Left ventricle myocardium superior (tissue), 1 donor: ENCODE measurements around the gene GMEB1. TPM values are rescaled to one million over a fixed set of nuclear protein-coding genes. Genes with fewer than 3 reads are reported as not detected.
"Not testable (repeated sequence)": the region's sequence is repeated elsewhere in the genome, so short reads cannot be mapped to it uniquely, and the experiment has no call there.

Source experiments
- ATAC-seq: fragments of 200-7000 bp; cut with Tn5 transposase; one replicate; pipeline ENCODE4 v1.9.1; 2020; ENCODE audit warnings: mild to moderate bottlenecking, moderate library complexity
- DNase-seq: peaks from one replicate; pipeline ENCODE4 v3.0.0-alpha.2; 2020
- intact Hi-C: fragments of 100-400 bp; cut with micrococcal nuclease; formaldehyde crosslinking; loops from one replicate; pipeline ENCODE4 v1.11.0; 2022
- long read RNA-seq: library from polyadenylated mRNA; unstranded; transcript quantifications from one replicate; pipeline ENCODE4 v2.0.0, GENCODE V29; 2021
- total RNA-seq: library from RNA; stranded (reverse); fragmentation: NEBNext Ultra II Directional; extraction: Animal tissue kit (Norgen Biotek cat#: 25700); gene quantifications from one replicate; pipeline ENCODE4 v1.2.1, GENCODE V29; 2021
- donor health status: DM: no; HTN: yes; CAD: no; lungs with severe emphysema.

GMEB1 gene, protein sequence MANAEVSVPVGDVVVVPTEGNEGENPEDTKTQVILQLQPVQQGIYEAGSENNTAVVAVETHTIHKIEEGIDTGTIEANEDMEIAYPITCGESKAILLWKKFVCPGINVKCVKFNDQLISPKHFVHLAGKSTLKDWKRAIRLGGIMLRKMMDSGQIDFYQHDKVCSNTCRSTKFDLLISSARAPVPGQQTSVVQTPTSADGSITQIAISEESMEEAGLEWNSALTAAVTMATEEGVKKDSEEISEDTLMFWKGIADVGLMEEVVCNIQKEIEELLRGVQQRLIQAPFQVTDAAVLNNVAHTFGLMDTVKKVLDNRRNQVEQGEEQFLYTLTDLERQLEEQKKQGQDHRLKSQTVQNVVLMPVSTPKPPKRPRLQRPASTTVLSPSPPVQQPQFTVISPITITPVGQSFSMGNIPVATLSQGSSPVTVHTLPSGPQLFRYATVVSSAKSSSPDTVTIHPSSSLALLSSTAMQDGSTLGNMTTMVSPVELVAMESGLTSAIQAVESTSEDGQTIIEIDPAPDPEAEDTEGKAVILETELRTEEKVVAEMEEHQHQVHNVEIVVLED
- 6.7 TPM for total RNA-seq
- long read RNA-seq, full-length matches to known transcripts, result 11 of 13 reads
- long read RNA-seq, partial matches to known transcripts, result 1 of 13 reads
- long read RNA-seq, other reads (novel, unspliced or antisense), result 1 of 13 reads

DNA sequence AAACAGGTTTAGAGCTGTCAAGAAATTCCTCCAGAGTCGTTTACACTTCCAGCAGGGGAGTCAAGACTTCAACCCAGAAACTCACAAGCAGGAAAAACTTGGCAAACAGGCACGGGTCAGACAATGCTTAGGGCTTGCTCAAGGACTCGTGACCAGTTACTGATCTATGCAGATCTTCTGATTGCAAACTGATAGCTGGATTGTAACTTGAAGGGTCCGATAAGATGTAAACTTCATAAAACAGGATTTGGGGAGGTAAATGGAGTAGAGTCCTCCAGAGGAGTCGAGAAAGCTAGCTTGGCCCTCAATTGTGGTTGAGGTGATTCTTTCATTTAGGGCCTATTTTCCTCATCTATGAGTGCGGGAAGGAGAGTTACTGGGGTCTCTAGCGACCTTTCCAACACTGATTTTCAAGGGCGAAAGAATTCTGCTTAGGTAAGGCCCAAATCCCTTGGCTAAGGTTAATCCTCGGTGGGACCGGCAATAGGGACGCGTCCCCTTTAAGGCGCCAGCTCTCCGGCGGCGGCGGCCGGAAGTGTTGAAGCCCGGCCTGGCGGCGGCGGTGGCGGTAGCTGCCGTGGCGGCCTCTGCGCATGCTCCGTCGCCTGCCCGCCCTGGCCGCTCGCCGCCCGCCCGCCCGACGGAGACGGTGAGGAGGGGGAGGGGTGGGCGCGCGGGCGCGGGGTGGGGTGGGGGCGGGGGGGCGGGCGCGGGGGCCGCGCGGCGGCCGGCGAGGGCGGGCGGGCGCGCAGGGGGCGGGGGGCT lies at the start of gene GMEB1:
Gene GMEB1, plus strand, starts transcription at position 594 of the 765 bp plus-strand sequence. CDS start 14,829 bp downstream, outside the sequence.
- intact Hi-C loops, result no loop called here
- DNase-seq (peak; percentile 94), ATAC-seq (peak; percentile 90)

DNA sequence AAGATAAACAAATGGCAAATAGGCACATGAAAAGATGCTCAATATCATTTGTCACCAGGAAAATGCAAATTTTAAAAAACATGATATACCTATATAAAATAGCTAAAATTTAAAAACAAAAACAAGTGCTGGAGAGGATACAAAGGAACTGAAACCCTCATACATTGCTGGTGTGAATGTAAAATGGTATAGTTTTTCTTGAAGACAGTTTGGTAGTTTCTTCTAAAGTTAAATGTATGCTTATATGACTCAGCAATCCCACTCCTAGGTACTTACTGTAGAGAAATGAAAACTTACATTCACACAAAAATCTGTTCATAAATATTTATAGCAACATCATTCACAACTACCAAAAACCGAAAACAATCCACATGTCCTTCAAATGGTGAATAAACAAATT lies 36.9 kb upstream of the GMEB1 start:
- no peak for DNase-seq
- intact Hi-C loops, result no loop called here
- ATAC-seq, result no peak

DNA sequence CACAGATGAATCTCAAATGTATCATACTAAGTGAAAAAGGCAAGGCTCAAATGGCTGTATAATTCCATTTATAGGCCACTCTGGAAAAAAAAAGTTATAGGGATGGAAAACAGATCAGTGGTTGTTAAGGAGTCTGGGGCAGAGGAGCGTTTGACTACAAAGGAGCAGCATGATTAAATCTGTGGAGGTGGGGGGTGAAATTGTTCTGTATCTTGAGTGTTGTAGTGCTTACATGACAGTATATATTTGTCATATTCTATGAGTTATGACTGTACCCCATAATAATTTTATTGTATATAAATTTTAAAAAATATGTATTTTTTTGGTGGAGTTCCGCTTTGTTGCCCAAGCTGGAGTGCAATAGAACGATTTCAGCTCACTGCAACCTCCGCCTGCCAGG lies 36.0 kb upstream of the GMEB1 start:
- ATAC-seq (no peak), DNase-seq (no peak)
- intact Hi-C loops, result no loop called here

GRCh38 chr1:28640766-28641165 lies 27.8 kb upstream of the GMEB1 start:
- DNase-seq, result no peak
- intact Hi-C loops, result loop anchor here (10.0 kb wide), 1 partner anchor 94 kb away; the partner anchor contains the start of gene YTHDF2
- no peak for ATAC-seq

GRCh38 chr1:28642056-28642846 lies 26.3 kb upstream of the GMEB1 start:
- DNase-seq (no peak), ATAC-seq (peak; percentile 29)
- intact Hi-C loops, result loop anchor here (10.0 kb wide), 1 partner anchor 93 kb away; the partner anchor contains the start of gene YTHDF2

DNA sequence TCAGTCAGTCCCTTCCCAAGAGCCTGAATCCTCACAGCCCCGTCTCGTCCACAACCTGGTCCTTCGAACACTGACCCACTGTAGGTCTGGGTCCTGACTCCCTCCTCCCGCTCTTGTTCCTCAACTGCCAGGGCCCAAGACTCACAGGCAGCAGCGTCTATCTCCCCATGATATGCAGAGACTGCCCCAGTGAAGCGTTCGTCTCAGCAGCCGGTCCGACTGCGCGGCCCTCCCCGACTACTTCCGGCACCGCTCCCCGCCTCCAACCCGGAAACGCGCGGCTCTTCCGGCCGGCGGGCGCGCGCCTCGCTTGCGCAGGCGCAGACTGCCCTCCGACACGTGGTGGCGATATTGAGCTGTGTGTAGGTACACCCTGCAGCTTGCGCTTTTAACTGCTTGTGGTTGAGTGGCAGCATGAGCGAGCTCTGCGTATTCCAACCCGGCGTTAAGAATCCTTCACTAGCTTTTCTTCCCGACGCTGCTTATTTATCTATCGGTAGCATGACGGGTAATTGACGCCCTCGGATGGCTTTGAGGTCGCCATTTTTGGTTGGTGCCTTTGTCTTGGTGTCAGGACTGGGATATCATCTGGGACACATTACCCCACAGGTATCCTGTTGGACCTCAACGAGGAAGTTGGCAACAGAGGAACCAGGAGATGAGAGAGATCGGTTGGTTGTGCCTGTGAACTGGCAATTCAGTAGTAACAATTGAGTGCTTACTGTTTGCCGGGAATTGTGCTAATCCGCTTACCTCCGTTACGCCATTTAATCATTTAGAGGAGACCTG lies 25.5 kb upstream of the GMEB1 start, which contains the start of gene TAF12:
Gene TAF12, minus strand, starts transcription at position 221 of the 789 bp plus-strand sequence. CDS start 20,986 bp downstream, outside the sequence.
- DNase-seq (peak; percentile 95), ATAC-seq (peak; percentile 95)
- intact Hi-C loops, result loop anchor here (10.0 kb wide), 1 partner anchor 92 kb away; the partner anchor contains the start of gene YTHDF2

DNA sequence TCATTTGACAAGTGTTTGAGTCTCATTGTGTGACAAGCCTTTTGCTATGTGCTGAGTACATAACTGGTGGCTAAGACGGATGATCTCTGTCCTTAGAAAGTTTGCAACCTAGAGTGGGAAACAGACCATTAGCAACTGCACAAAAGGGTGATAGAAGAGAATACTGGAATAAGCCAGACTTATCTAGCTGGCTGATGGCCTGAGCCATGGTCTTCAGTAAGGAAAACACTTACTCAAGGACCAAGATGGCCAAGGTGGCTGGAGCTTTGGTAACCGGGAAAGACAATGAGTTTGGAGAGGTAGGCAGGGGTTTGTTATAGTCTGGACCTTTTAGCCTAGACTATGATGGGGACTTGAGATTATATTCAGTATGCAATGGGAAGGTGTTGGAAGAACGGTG lies 24.1 kb upstream of the GMEB1 start:
- ATAC-seq, result no peak
- intact Hi-C loops, result loop anchor here (10.0 kb wide), 1 partner anchor 90 kb away; the partner anchor contains the start of gene YTHDF2

DNA sequence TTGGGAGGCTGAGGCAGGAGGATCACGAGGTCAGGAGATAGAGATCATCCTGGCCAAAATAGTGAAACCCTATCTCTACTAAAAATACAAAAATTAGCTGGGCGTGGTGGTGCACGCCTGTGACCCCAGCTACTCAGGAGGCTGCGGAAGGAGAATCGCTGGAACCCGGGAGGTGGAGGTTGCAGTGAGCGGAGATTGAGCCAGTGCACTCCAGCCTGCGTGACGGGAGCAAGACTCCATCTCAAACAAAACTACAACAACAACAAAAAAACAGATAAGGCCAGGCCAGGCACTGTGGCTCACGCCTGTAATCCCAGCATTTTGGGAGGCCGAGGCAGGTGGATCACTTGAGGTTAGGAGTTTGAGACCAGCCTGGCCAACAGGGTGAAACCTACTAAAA lies 23.2 kb upstream of the GMEB1 start:
- not testable (repeated sequence) for ATAC-seq, DNase-seq
- intact Hi-C loops, result loop anchor here (10.0 kb wide), 1 partner anchor 89 kb away; the partner anchor contains the start of gene YTHDF2

More for the DNA sequence above, 24.1 kb upstream of the GMEB1 start:
- no peak for DNase-seq

GRCh38 chr1:28646040-28646439 lies 22.5 kb upstream of the GMEB1 start:
- DNase-seq (no peak), ATAC-seq (no peak)
- intact Hi-C loops, result loop anchor here (10.0 kb wide), 1 partner anchor 89 kb away; the partner anchor contains the start of gene YTHDF2

DNA sequence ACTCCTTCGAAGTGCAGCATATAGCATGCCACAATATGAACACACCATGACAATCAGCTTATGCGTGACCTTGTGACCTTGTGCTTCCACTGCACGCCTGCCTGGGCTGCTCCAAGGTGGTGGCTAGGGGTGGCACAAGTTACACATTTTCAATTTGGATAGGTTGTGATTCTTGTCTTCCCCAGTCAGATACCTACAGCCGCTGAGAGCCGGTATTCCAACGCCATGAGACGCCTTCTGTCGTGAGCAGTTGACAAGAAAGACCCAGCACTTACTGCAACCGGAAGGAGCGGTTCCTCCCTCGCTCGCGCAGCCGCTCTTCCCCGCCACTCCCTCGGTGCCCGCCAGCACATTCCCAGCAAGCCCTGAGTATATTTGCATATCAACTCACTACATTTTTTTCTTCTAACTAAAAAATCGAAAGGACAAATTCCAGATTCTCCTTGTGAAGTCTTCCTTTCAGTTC lies 20.5 kb upstream of the GMEB1 start:
- intact Hi-C loops, result loop anchor here (10.0 kb wide), 1 partner anchor 87 kb away; the partner anchor contains the start of gene YTHDF2
- ATAC-seq (peak; percentile 96), DNase-seq (peak; percentile 93)

DNA sequence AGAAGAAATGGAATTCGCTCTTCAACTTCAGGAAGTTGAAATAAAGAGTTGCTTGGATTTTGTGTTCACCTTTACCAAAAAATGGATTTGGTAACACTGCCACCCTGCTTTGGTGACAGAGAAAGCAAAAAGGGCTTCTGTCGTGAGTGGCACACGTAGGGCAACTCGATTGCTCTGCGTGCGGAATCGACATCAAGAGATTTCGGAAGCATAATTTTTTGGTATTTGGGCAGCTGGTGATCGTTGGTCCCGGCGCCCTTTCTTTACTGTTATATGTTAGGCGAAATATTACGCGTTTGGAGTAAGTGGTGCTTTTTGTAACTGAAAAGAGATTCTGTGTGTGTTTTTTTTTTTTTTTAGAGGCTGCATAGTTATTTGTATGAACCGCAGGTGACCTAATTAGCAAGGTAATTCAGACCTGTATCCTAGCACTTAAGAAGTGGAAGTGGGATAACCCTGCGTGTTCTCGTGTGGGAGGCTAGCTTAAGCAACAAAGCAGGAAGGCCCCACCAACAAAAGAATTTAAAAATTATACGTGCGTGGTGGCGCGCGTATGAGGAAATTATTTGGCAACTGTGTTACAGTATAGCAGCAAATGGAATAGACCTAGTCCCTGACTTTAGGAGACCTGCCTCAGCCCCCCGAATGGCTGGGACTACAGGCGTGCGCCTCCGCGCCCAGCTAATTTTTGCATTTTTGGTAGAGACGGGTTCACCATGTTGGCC lies 19.9 kb upstream of the GMEB1 start, which contains the start of gene RNU11:
Gene RNU11, plus strand, starts transcription at position 127 of the 725 bp plus-strand sequence.
- intact Hi-C loops, result loop anchor here (10.0 kb wide), 1 partner anchor 86 kb away; the partner anchor contains the start of gene YTHDF2
- ATAC-seq (peak; percentile 85), DNase-seq (peak; percentile 83)

GRCh38 chr1:28653063-28653462 lies 15.5 kb upstream of the GMEB1 start:
- intact Hi-C loops, DNase-seq, ATAC-seq: not testable (repeated sequence)

DNA sequence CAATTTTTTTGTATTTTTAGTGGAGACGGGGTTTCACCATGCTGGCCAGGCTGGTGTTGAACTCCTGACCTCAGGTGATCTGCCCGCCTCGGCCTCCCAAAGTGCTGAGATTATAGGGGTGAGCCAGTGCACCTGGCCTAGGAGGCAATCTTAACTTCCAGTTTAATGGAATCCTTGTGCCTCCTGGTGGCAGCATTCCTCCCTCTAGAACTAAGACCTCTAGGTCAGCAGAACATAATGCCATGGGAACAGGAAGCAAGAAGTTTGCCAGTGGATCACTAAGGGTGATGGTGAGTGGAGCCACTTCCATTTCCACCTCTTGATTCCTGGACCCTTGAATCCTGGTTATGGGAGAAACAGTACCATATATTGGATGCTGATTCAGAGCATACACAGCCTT lies 14.7 kb upstream of the GMEB1 start:
- intact Hi-C loops, ATAC-seq, DNase-seq: not testable (repeated sequence)

- ATAC-seq, intact Hi-C loops, DNase-seq: not testable (repeated sequence)
Observed at GRCh38 chr1:28655448-28656311, 12.9 kb upstream of the GMEB1 start.

GRCh38 chr1:28656335-28656734 lies 12.2 kb upstream of the GMEB1 start:
- intact Hi-C loops, result no loop called here
- ATAC-seq, result no peak
- DNase-seq, result no peak
